Fibroblast of pulmonary artery (primary cell): ENCODE data around the gene DGKK.

Source experiments
- DNase-seq: peaks from one replicate; pipeline ENCODE4 v3.0.0-alpha.2; 2010; ENCODE audit warnings: low read depth
- H3K4me3 ChIP-seq: replicated peaks from 2 replicates; pipeline ENCODE4 v1.5.1; 2011; ENCODE audit warnings: low read depth, mild to moderate bottlenecking, control low read depth, low read length, moderate library complexity
- CTCF ChIP-seq: IDR thresholded peaks from 2 replicates; pipeline ENCODE4 v1.5.1; 2011; ENCODE audit warnings: mild to moderate bottlenecking, control low read depth, low read length, inconsistent platforms; ENCODE audit errors: missing control alignments

Gene DGKK

GRCh38 chrX:50483283-50483682 lies 12.7 kb upstream of the DGKK start:
- no peak overlapping the region for H3K4me3 ChIP-seq
- TF ChIP-seq CTCF, result no peak
- DNase-seq, result no peak

GRCh38 chrX:50475208-50475607 lies 4.6 kb upstream of the DGKK start:
- TF ChIP-seq CTCF, result no peak
- no peak for DNase-seq
- no peak overlapping the region for H3K4me3 ChIP-seq

DNA sequence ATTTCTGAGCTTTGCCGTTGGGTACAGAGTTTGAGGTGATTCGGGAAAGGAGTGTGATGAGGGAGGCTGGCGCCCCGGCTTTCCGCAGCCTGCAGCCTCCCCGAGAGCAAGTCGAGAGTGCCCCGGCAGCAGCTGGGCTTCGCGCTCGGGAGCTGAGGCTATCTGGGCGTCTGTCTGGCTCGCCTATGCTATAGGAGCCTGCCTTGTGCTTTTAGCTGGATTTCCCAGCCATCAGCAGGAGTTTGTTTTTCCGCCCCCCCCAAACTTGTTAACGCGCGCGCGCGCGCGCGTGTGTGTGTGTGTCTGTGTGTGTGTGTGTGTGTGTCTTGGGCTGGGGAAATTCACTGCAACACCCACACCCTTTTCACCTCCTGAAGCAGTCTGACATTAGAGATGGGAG lies 765 bp upstream of the DGKK start:
- no peak overlapping the region for H3K4me3 ChIP-seq
- TF ChIP-seq CTCF, result no peak
- no peak for DNase-seq

GRCh38 chrX:50469206-50469605 lies 1.4 kb downstream of the DGKK start:
- DNase-seq, result no peak
- H3K4me3 ChIP-seq, result no peak overlapping the region
- no peak for TF ChIP-seq CTCF

GRCh38 chrX:50459615-50460014 lies 11.0 kb downstream of the DGKK start:
- no peak for TF ChIP-seq CTCF
- DNase-seq, result no peak

DNA sequence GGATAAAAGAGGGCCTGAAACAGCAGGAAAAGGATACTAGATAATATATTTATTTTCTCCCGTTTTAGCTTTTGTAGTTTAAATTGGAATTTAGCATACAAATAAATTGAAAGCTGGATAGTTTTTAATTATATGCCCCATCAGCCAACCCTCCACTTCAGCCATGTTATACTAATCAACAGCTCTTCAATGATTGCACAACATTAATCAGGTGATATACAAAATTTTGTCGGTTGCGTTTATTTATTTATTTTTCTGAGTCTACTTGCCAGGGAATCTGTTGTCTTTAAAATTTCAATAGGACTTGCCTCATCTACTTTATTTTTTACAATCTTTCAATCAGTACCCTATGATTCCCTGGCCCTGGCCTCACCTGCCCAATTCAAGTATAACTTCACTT lies 12.1 kb downstream of the DGKK start:
- DNase-seq, result no peak
- no peak overlapping the region for H3K4me3 ChIP-seq
- no peak for TF ChIP-seq CTCF

More at GRCh38 chrX:50459615-50460014, 11.0 kb downstream of the DGKK start:
- no peak overlapping the region for H3K4me3 ChIP-seq

DNA sequence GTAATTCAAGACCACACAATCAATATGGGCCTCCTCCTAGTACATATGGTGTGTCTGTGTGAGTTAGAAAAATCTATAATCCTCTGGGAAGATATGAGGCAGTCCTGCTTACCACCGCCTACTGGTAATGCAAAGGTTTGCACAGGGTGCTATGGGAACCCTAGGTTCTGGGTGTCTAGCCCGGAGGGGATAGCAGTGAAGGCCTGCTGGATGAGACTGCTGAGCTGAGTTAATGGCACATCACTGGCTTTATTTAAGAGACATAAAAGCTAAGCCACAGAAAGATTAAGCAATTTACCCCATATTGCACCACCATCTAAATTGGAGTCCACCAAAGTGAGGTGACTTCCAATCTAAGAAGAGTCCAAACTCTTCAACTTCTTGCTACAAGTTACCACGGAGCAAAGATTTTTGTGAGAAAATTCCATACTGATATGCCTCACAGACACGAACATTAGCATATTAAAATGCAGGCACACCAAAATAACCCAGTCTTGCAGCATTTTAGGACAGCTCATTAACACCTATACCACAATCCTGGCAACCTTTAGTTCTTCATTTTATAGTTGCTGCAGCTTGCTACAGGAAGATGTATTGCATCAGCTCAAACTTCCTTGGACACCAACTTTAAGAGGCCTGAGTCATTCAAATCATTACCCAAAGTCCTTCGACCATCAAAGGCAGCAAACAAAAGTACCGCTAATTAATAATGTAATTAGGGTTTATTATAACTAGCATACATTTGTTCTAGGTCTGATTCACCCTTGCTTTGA lies 13.7 kb downstream of the DGKK start:
- no peak for TF ChIP-seq CTCF
- no peak overlapping the region for H3K4me3 ChIP-seq
- DNase-seq, result no peak
